GM11168 (cell line): ENCODE measurements around the gene DOHH.
"Not testable (repeated sequence)": the region's sequence is repeated elsewhere in the genome, so short reads cannot be mapped to it uniquely, and the experiment has no call there.

ENCODE experiments used
- in situ Hi-C: fragments of 300-500 bp; cut with MboI; formaldehyde crosslinking; loops from one replicate; pipeline ENCODE4 v1.12.0; 2022; ENCODE audit warnings: low sequenced_read_pairs; ENCODE audit not compliant: unreplicated experiment

The DOHH gene

GRCh38 chr19:3464587-3465235 is 35.8 kb downstream of the DOHH start:
- in situ Hi-C loops = no loop called here

- in situ Hi-C loops = no loop called here
These were observed 36.5 kb downstream of the DOHH start for GRCh38 chr19:3463714-3464586.

- in situ Hi-C loops = no loop called here
These were observed 37.3 kb downstream of the DOHH start for GRCh38 chr19:3462991-3463713.

GRCh38 chr19:3459965-3460582 is 40.4 kb downstream of the DOHH start:
- in situ Hi-C loops = no loop called here

- in situ Hi-C loops = no loop called here
These were observed 41.2 kb downstream of the DOHH start for GRCh38 chr19:3459089-3459881.

- in situ Hi-C loops = no loop called here
These were observed 42.0 kb downstream of the DOHH start for GRCh38 chr19:3458229-3459088.

GRCh38 chr19:3457528-3458228 is 42.8 kb downstream of the DOHH start:
- in situ Hi-C loops = no loop called here

- in situ Hi-C loops = no loop called here
These were observed 43.4 kb downstream of the DOHH start for GRCh38 chr19:3456925-3457527.

GRCh38 chr19:3455960-3456601 is 44.4 kb downstream of the DOHH start:
- in situ Hi-C loops = no loop called here

GRCh38 chr19:3455393-3455955 is 45.0 kb downstream of the DOHH start:
- in situ Hi-C loops = no loop called here

- in situ Hi-C loops = no loop called here
These were observed 45.6 kb downstream of the DOHH start for GRCh38 chr19:3454656-3455392.

- in situ Hi-C loops = no loop called here
These were observed 46.6 kb downstream of the DOHH start for GRCh38 chr19:3453840-3454239.

GRCh38 chr19:3452942-3453214 is 47.6 kb downstream of the DOHH start:
- in situ Hi-C loops = not testable (repeated sequence)

GRCh38 chr19:3452171-3452941 is 48.1 kb downstream of the DOHH start:
- in situ Hi-C loops = no loop called here

- in situ Hi-C loops = no loop called here
These were observed 49.0 kb downstream of the DOHH start for GRCh38 chr19:3451451-3451866.
